Retinal pigment epithelial cell (primary cell): ENCODE measurements around the gene F10.

Source experiments
- DNase-seq: peaks from one replicate; pipeline ENCODE4 v3.0.0-alpha.2; 2010; ENCODE audit warnings: low read depth
- H3K4me3 ChIP-seq: 2 replicates; pipeline ENCODE4 v1.5.1; 2011; ENCODE audit warnings: mild to moderate bottlenecking, low read length, control low read depth, moderate library complexity
- CTCF ChIP-seq: conservative IDR thresholded peaks from 2 replicates; pipeline ENCODE4 v1.5.1; 2011; ENCODE audit warnings: low read depth, low read length, control low read depth, inconsistent platforms

Gene F10

DNA sequence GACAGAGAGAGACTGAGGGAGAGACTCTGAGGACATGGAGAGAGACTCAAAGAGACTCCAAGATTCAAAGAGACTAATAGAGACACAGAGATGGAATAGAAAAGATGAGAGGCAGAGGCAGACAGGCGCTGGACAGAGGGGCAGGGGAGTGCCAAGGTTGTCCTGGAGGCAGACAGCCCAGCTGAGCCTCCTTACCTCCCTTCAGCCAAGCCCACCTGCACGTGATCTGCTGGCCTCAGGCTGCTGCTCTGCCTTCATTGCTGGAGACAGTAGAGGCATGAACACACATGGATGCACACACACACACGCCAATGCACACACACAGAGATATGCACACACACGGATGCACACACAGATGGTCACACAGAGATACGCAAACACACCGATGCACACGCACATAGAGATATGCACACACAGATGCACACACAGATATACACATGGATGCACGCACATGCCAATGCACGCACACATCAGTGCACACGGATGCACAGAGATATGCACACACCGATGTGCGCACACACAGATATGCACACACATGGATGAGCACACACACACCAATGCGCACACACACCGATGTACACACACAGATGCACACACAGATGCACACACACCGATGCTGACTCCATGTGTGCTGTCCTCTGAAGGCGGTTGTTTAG, 3.3 kb upstream of the F10 start:
- no peak overlapping the region for H3K4me3 ChIP-seq
- no peak for TF ChIP-seq CTCF
- no peak for DNase-seq

DNA sequence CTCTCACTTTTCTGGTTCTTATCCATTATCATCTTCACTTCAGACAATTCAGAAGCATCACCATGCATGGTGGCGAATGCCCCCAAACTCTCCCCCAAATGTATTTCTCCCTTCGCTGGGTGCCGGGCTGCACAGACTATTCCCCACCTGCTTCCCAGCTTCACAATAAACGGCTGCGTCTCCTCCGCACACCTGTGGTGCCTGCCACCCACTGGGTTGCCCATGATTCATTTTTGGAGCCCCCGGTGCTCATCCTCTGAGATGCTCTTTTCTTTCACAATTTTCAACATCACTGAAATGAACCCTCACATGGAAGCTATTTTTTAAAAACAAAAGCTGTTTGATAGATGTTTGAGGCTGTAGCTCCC, 2.8 kb upstream of the F10 start:
- no peak overlapping the region for H3K4me3 ChIP-seq
- no peak for DNase-seq
- no peak for TF ChIP-seq CTCF

GRCh38 chr13:113120300-113121182, 2.1 kb upstream of the F10 start:
- H3K4me3 ChIP-seq, result no peak overlapping the region
- no peak for DNase-seq
- TF ChIP-seq CTCF, result no peak

- H3K4me3 ChIP-seq, result no peak overlapping the region
- TF ChIP-seq CTCF, result no peak
- DNase-seq, result no peak
Measured at GRCh38 chr13:113121183-113121927, 1.2 kb upstream of the F10 start.

- TF ChIP-seq CTCF, result no peak
- H3K4me3 ChIP-seq, result no peak overlapping the region
- DNase-seq, result no peak
Measured at GRCh38 chr13:113121928-113122471, 599 bp upstream of the F10 start.

- no peak overlapping the region for H3K4me3 ChIP-seq
- TF ChIP-seq CTCF, result peak; percentile 39
- DNase-seq, result no peak
Measured at GRCh38 chr13:113123226-113124201, 915 bp downstream of the F10 start.
